GM18873 (cell line): ENCODE results near the gene ZNF143.
A peak's percentile ranks its signal among the peaks of the same experiment; 100 is the strongest.
"Not testable (repeated sequence)": the region's sequence is repeated elsewhere in the genome, so short reads cannot be mapped to it uniquely, and the experiment has no call there.

Source experiments
- ATAC-seq: cut with Tn5 transposase; IDR thresholded peaks from one replicate; pipeline ENCODE4 v1.9.1; 2021; ENCODE audit warnings: mild to moderate bottlenecking, moderate library complexity, moderate number of reproducible peaks; ENCODE audit not compliant: unreplicated experiment, low FRiP score

ZNF143 gene

GRCh38 chr11:9460322-9461062, at the start of gene ZNF143:
ZNF143 (plus strand) TSS chr11:9461012; CDS start chr11:9471309, 10,297 bp downstream.
- ATAC-seq, result peak; percentile 88

- no peak for ATAC-seq
Observed at GRCh38 chr11:9428706-9429105, 32.1 kb upstream of the ZNF143 start.

GRCh38 chr11:9438611-9439010, 22.2 kb upstream of the ZNF143 start:
- no peak for ATAC-seq

DNA sequence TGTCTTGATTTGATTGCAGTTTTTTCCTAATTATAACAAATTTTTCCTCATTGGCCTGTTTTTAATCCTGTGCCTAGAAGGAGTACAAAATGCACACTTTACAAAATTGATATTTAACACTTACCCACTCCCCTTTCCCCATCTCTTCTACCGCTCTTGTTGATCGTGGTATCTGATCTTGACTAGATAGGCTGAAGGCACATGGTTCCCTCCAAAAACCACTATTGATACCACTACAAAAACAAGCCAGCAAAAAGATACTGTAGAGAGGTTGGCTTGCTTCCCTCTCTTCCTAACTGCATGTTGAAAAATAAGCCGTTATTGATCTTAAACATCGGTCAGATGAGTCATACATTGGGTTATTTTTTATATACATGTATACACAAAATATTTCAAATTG, 14.6 kb upstream of the ZNF143 start:
- ATAC-seq, result no peak

DNA sequence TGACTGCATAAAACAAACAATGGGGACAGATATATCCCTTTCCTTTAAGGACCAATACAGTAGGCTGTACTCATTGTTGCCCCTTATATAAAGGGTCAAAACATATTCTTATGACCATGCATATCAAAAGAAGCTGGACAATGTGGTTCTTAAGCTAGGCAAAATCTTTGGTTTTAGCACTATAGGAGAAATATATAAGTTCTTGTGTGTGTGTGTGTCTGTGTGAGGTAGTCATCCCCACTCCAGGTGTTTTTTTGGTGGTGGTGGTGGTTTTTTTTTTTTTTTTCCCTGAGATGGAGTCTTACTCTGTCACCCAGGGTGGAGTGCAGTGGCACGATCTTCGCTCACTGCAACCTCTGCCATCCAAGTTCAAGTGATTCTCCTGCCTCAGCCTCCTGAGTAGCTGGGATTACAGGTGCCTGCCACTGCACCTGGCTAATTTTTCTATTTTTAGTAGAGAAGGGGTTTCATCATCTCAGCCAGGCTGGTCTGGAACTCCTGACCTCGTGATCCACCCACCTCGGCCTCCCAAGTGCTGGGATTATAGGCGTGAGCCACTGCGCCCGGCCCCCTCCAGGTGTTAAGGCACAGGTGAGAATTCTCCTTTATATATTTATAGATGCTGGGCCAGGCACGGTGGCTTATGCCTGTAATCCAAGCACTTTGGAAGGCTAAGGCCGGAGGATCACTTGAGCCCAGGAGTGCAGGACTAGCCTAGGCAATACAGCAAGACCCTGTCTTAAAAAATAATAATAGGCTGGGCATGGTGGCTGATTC, 12.0 kb upstream of the ZNF143 start:
- no peak for ATAC-seq

- ATAC-seq, result not testable (repeated sequence)
Observed at GRCh38 chr11:9452023-9452422, 8.8 kb upstream of the ZNF143 start.

- no peak for ATAC-seq
Observed at GRCh38 chr11:9455722-9456121, 5.1 kb upstream of the ZNF143 start.

DNA sequence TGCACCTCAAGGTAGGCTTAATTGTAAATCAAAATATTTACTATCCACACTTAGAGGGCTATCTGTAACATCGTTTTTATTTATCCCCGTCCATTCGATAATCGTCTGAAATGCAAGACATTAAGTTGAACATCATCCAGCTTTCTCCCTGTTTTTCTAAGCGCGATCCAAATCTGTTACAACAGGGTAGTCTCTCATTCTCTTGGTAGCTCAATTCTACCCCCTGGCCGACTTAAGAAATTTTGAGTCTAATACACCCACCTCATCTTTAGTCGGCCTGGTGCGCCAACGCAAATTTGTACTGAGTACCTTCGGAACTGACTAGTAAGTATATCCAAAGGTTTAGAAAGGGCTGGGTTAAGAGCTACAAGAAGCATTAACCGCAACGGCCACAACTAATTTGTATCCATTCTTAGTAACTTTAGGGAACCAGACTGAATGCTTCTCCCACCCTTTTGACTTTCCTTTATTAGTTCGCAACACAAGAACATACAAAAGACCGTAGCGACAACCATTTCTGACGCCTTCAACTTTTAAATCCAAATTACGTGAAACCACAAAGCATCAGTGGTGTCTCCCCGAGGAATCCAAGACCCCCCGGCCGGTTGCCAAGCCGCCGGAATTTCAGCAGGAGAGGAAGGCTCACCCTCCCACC, 1.0 kb upstream of the ZNF143 start:
- ATAC-seq, result no peak

DNA sequence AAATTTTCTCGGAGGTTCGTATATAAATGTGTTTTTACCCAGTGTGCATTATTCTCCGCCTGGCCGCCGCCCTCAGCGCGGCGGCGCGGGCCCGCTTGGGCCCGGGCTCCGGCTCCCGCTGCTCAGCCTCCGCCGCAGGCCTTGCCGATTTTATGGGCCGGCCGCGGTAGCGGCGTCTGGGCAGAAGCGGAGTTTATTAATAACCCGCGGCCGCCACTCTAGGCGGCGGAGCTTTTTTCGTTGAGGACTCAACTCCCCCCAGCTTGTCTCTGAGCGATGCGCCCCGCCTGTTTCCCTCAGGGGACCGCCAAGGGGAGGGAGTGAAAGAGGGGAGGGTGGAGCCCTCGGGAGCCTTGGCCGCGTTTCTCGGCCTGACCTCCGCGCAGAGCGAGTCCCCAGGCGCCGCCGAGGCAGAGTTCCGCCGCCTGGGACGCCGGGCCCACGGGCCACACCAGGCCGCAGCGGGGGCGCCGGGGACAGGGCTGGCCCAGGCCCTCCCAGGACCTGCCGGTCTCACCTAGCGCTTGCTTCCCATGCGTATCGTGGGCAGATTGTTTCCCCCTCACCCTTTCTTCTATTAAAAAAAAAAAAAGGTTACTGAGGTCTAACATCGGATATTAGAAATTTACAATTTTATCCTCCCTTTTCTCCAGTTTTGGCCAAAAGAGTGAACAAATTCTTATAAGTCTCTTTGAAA, 399 bp downstream of the ZNF143 start:
- ATAC-seq, result peak; percentile 38

GRCh38 chr11:9461760-9462134, 935 bp downstream of the ZNF143 start:
- no peak for ATAC-seq

DNA sequence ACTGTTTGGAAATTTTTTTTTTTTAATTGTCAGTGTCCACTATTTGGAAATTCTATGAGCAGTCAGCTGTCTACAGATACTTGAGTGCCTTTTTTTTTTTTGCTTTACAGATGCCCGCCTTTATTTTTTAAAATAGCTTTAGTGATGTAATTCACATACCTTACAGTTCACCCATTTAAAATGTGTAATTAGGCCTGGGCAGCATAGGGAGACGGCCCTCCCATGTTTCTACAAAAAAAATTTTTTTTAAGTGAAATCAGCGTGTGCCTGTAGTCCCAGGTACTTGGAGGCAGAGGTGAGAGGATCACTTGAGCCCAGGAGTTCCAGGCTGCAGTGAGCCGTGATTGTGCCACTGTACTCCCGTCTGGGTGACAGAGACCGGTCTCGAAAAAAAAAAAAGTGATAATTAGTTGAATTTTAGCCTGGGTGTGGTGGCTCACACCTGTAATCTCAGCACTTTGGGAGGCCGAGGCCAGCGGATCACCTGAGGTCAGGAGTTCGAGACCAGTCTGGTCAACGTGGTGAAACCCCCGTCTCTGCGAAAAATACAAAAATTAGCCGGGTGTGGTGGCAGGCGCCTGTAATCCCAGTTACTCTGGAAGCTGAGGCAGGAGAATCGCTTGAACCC, 1.5 kb downstream of the ZNF143 start:
- no peak for ATAC-seq

- no peak for ATAC-seq
Observed at GRCh38 chr11:9462806-9463537, 2.2 kb downstream of the ZNF143 start.

DNA sequence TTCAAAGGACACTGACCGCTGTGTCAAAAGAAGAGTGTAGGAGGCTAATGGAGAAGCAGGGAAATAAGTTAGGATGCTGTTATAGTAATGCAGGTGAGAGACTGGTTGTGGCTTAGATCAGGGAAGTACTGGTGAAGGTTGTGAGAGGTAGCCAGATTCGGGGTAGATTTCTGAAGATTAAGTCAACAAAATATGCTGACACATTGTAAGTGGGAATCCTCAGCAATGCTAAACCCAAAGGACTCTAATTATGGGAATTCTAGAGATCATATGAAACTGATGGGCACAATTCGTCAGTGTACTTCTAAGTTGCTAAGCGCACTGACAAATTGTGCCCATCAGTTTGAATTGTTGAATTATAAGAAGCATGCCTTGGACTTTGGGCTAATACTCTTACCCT, 10.0 kb downstream of the ZNF143 start:
- no peak for ATAC-seq

DNA sequence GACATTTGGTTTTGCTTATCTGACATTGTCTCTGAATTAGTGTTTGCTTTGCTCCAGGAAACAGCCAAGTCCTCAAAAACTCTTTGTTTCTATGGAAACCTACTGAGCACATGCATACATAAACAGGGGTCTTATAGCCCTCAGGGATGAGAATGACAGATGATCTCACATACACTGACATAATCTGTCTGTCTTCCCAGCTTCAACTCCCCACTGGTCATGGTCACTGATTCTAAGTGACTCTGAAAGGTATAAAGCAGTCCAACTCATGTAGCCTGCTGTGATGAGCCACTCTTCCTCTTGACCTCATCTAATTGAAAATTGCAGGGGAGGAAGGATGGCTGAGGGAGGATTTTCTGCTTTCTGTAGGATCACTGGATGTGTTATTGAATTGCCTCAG, 12.6 kb downstream of the ZNF143 start:
- ATAC-seq, result no peak

- no peak for ATAC-seq
Observed at GRCh38 chr11:9479899-9480298, 19.1 kb downstream of the ZNF143 start.

DNA sequence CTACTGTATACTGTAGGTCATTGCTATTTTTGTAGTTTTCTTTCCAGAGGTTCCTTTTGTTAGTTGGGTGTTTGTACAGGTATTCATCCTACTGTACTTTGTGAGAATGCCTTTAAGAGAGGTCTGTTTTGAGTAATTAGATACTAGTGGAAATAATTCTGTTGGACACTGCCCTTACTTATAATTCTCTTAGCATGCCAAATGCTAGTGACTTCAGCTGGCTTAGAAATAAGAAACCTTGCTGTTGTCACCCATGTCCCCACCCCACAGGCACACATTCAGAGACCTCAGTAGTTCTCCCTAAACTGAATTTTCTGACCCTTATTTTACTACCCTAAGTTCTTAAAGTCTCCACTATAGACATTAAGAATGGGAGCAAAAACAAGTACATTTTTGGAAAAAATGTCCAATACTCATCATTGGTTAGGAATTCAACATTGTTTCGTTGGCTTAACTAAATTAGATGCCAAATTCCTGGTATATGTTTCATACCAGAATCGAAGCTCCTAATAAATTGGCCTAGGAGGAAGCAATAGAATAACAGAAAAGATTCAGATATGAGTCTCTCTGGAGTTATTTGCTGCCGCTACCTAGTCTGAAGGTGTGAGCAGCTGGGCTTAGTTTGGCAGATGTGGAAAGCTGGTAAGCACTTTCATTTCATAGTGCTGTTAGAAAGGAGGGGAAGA, 28.4 kb downstream of the ZNF143 start:
- ATAC-seq, result no peak

GRCh38 chr11:9490376-9490775, 29.6 kb downstream of the ZNF143 start:
- no peak for ATAC-seq

DNA sequence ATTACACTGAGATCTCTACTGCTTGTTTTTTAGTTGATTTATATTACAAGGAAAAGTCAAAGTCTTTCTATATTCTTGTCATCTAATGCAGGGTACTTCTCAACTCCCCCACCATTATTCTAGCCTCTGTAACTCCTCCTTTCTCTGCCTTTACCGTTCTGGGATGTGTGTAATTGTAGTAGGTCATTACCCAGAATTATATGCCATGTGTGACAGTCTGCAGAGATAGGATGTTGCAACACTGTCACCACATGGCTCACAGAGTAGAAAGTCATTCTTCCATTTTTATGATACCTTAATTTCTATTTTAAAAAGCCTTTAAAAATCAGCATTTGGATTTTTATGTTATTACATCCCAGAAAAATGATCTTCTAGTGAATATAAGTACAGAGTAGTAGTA, 32.7 kb downstream of the ZNF143 start:
- ATAC-seq, result no peak

DNA sequence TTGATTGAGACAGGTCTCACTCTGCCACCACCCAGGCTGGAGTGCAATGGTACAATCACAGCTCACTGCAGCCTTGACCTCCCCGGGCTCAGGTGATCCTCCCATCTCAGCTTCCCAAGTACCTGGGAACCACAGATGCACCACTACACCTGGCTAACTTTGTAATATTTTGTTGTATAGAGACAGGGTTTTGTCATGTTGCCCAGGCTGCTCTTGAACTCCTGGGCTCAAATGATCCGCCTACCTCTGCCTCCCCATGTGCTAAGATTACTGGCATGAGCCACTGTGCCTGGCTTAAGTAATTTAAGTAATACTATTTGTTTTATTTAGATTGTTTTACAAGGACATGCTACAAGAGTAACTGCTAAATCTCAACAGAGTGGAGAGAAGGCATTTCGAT, 33.5 kb downstream of the ZNF143 start:
- ATAC-seq, result no peak
